H1 (cell line): Measurements from ENCODE around the gene TIE1.

Experiments
- BRCA1 ChIP-seq: IDR thresholded peaks from 2 replicates; pipeline ENCODE4 v1.6.1; 2012; ENCODE audit warnings: low read depth, low read length, improper control_type of control experiment
- CHD2 ChIP-seq: IDR thresholded peaks from 2 replicates; pipeline ENCODE4 v1.6.1; 2012; ENCODE audit warnings: low read length, improper control_type of control experiment
- CTCF ChIP-seq, 3 experiments: IDR thresholded peaks; 1 replicate in 2 of 3; 2 replicates in 1 of 3; pipeline versions ENCODE4 v1.5.1 to v1.6.1; 2011; ENCODE audit warnings: low read length in 3 of 3, mild to moderate bottlenecking in 3 of 3, inconsistent platforms in 2 of 3, low read depth in 1 of 3, moderate library complexity in 1 of 3; ENCODE audit not compliant: insufficient read depth in 1 of 3; ENCODE audit errors: control extremely low read depth in 1 of 3
- E2F6 ChIP-seq: IDR thresholded peaks from 2 replicates; pipeline ENCODE4 v1.6.1; 2012; ENCODE audit warnings: inconsistent platforms
- EGR1 ChIP-seq: IDR thresholded peaks from 2 replicates; pipeline ENCODE4 v1.6.1; 2011; ENCODE audit warnings: low read depth, low read length, borderline replicate concordance
- EP300 ChIP-seq, 2 experiments: IDR thresholded peaks; 1 replicate in 1 of 2; 2 replicates in 1 of 2; pipeline ENCODE4 v1.6.1; 2011 to 2012; ENCODE audit warnings: low read depth in 2 of 2, low read length in 2 of 2, mild to moderate bottlenecking in 2 of 2, borderline replicate concordance in 1 of 2, inconsistent platforms in 1 of 2, moderate library complexity in 1 of 2
- EZH2 ChIP-seq: fragments of 200-600 bp; sonication (generic); IDR thresholded peaks from 2 replicates; pipeline ENCODE4 v1.7.1; 2012; ENCODE audit warnings: low read depth, mild to moderate bottlenecking, moderate library complexity, low read length, inconsistent platforms; ENCODE audit not compliant: severe bottlenecking
- KDM5A ChIP-seq: fragments of 200-600 bp; IDR thresholded peaks from 2 replicates; pipeline ENCODE4 v1.7.1; 2012; ENCODE audit warnings: mild to moderate bottlenecking, low read length, inconsistent platforms, mixed read lengths
- MAFK ChIP-seq: IDR thresholded peaks from 2 replicates; pipeline ENCODE4 v1.6.1; 2012; ENCODE audit warnings: low read depth, mild to moderate bottlenecking, improper control_type of control experiment, low read length
- POLR2A ChIP-seq, 2 experiments: IDR thresholded peaks; 1 replicate in 1 of 2; 2 replicates in 1 of 2; pipeline ENCODE4 v1.6.1; 2011; ENCODE audit warnings: low read depth in 2 of 2, low read length in 2 of 2, mild to moderate bottlenecking in 2 of 2; ENCODE audit errors: control extremely low read depth in 1 of 2
- RFX5 ChIP-seq: IDR thresholded peaks from 2 replicates; pipeline ENCODE4 v1.6.1; 2011; ENCODE audit warnings: low read depth, low read length, improper control_type of control experiment, borderline replicate concordance
- TAF1 ChIP-seq: IDR thresholded peaks from 2 replicates; pipeline ENCODE4 v1.6.1; 2011; ENCODE audit warnings: mild to moderate bottlenecking, low read depth, low read length
- TEAD4 ChIP-seq: IDR thresholded peaks from 2 replicates; pipeline ENCODE4 v1.6.1; 2012; ENCODE audit warnings: low read depth, low read length, inconsistent platforms, mixed read lengths
- ZNF274 ChIP-seq: IDR thresholded peaks from 2 replicates; pipeline ENCODE4 v1.7.0; 2012; ENCODE audit warnings: low read length, borderline replicate concordance; ENCODE audit errors: extremely low read depth

GRCh38 chr1:43314233-43314632 lies 13.5 kb downstream of the TIE1 start:
- TF ChIP-seq EP300 (IDR thresholded peaks at IDR 0.05; ENCODE audit: borderline replicate concordance in 1 of 2, low read depth in 2 of 2, low read length in 2 of 2) (no peak), EGR1 (no peak), CTCF (IDR thresholded peaks at IDR 0.05; ENCODE audit: control extremely low read depth in 1 of 3, insufficient read depth in 1 of 3, low read depth in 1 of 3, low read length in 3 of 3) (no peak), TEAD4 (no peak), ZNF274 (no peak), KDM5A (no peak), RFX5 (no peak), POLR2A (IDR thresholded peaks at IDR 0.05; ENCODE audit: control extremely low read depth in 1 of 2, low read depth in 2 of 2, low read length in 2 of 2) (no peak), E2F6 (no peak), EZH2 (no peak), MAFK (no peak), CHD2 (no peak), BRCA1 (no peak), TAF1 (no peak)
